T-helper 9 cell (primary cell): ENCODE measurements around the gene AIPL1.

Experiments used
- DNase-seq: peaks from one replicate; pipeline ENCODE4 v3.0.0-alpha.2; 2020

Gene AIPL1

DNA sequence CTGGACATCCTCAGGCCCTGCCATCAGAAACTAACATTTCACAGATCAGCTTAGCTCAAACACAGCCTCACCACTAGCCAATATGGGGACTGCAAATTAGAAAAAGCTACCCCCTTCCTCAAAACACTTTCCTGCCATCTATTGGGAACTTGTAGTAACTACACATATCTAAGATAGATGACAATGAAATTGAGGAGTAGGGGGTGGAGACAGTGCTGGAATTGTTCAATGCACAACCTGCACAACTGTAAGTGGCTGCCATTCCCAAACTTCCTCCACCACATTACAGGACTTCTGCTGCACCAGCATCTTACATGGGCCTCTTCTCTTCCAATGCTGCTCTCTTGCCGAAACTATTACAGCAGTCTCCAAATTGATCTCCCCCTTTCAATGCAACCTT, 21.9 kb downstream of the AIPL1 start:
- DNase-seq: no peak

DNA sequence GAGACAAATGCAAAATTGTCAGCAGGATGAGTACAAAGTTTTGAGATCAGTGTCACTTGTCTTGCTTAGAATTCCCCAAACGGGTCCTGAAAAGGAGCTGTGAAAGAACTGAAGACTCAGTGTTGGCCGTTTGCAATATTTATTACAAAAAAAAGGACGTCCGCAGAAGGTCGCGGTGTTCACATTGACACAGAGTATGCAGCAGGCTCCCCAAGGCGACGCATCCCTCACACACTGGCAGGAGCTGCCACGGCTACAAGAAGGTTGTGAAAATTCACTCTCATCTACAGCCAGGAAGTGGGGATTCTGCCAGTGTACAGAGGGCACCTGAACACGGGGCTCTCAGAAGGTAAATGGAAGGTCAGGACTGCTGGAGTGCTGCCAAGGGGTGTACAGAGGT, 26.2 kb downstream of the AIPL1 start:
- no peak for DNase-seq

DNA sequence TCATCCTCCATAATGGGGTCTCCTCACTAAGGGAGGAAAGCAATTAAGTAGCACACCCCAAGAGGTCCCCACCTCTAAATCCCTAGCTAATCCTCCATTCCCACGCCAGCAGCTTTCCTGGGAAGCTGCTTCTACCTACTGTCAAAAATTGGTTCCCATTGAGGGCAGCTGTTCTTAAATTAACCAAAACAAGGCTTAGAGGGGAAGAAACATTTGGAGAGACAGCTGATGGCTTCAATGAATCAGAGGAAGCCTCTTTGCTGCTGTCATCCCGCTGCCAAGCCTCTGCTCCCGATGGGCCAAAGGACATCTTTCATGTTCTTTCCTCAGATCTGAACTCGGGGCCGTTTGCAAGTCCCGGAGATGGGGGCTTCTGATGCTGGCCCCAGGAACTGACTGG, 26.6 kb downstream of the AIPL1 start:
- no peak for DNase-seq

DNA sequence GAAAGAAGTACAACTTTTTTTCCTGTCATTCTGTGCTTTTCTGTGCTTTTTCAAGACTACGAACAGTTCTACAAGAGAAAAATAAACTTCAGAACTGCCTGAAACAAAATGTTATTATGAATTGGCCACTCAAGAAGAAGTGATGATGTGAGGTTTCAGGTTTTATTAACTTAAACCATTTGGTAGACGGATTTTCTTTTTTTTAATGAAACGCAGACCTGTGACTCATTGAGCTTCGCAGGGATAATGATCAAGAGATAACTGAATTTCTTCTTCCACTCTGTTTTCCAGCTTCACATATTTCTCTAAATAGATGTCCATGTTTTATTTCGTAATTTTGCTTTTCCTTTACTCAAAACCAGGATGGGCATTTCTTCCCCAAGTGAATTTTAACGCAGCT, 32.7 kb downstream of the AIPL1 start:
- no peak for DNase-seq

DNA sequence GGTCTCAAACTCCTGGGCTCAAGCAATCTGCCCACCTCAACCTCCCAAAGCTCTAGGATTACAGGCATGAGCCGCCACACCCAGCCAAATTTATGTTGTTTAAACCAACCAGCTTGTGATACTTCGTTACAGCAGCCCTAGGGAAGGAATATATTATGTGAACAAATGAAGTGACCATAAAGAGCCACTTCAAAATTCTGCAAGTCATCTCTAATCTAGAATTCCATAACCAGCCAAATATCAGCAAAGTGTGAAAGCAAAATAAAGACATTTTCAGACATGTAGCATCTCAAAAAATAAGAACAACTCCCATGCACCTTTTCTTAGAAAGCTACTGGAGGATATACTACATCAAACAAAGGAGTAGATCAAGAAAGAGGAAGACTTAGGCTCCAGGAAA, 36.0 kb downstream of the AIPL1 start:
- DNase-seq: no peak

DNA sequence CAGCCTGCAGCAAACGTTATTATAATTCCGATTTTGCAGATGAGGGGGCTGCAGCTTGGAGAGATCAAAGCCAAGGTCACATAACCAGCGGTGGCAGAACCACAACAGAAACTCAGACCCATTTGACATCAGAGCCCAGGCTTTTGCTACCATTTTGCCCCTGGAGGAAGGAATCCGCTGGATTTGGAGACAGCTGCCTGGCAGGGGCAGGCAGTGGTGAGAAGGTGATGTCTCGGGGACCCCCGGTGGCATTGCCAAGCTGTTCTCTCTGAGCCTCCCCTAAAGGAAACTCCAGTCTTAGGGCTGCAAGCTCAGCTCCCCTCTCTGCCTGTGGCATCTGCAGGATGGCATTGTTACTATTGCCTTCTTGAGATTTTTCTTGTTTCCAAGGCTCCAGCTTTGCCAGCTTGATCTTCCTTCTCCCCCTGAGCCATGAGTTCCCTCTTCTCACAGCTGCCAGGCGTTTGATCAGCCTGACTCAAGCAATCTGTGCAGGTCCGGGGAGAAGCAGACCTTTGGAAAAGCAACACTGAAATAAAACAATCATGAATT, 40.8 kb downstream of the AIPL1 start:
- no peak for DNase-seq

DNA sequence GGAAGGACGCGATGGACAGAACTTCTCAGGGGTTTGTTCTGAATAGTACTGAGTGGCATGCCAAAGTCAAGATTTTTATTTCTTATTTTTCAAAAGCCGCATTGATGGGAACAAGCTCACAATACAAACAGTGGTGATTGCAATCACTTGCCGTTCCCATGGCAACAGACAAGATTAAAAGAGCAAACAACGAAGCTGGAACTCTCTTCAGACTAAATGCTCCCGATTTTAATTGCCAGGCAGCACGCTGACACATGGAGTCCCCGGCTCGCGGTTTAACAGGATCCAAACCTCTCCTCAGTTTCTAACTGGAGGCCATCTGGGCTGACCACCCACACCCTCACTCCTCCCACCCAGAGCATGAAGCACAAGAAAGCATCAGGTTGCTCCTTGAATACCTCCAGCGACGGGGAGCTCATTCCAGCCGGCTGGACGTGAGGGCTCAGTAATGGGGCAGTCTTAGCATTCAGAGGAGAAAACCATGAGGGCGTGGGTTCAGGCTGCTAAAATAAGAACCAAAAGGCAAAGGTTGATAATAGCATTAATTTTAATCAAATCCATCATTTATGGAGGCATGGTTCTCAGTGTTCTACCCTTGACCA, 41.5 kb downstream of the AIPL1 start:
- no peak for DNase-seq

DNA sequence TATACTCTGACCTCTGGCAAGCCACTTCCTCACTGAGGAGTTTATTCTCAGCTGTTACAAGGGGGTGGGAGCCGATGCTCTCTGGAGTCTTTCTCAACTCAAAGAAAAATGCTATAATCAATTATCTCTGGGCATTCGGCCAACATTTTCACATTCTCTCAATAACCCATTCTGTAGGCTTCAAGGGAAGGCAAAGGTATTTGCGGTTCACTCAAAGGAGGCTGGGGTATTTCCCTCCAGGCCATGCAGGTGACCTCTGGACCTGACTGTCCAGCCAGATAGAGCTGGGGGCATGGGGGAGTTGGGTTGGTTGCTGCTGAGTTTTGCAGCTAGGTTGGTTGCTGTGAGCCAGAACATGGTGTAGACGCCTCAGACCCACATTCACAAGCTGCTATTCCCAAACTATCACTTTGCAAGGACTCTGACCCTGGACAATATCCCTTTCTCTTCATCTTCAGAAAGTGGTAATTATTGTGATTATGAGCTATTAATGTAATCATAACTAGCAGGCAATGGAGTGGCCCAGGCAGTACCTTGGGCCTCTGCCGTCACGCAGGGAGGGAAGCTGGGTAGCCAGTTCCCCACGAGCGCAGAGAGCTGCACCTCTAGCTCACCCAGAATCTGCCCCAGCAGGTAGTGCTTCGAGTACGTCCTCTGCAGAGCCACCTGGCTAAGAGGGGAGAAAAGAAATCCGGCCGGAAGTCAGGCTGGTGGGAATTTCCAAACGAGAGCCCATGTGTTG, 42.1 kb downstream of the AIPL1 start:
- DNase-seq: no peak

DNA sequence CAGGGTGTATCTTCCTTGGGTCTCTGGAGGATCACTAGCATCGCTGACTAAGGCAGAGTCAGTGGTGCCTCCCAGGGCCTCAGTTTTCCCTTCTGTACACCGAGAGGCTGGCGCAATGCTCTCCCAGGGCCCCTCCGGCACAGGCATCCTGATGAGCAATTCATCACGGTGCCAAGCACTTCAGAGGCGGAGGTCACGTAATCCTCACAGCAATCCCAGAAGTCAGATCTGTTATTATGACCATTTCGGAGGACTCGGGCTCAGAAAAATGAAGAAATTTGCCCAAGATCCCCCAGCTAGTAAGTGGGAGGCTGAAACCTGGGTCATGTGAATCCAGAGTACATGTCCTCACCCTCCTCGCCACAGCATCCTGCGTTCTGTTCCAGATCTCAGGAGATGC, 46.5 kb downstream of the AIPL1 start:
- DNase-seq: no peak

DNA sequence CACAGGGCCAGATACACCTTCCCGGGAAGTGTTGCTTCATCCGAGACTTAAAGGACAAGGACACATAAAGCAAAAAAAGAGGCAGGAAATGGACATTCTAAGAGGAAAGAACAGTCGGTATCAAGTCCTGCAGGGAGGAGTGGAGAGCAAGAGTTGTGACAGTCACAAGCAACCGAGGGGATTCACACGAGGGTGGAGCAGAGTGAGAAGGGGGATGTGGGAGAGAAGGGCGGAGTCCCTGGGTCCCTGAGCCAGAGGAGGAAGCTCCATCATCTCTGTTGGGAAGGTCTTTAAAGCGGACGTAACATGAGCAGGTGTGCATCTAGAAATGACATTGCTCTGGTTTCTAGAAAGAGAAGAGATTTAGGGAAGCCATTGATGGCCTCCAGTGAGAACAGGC, 47.1 kb downstream of the AIPL1 start:
- no peak for DNase-seq

DNA sequence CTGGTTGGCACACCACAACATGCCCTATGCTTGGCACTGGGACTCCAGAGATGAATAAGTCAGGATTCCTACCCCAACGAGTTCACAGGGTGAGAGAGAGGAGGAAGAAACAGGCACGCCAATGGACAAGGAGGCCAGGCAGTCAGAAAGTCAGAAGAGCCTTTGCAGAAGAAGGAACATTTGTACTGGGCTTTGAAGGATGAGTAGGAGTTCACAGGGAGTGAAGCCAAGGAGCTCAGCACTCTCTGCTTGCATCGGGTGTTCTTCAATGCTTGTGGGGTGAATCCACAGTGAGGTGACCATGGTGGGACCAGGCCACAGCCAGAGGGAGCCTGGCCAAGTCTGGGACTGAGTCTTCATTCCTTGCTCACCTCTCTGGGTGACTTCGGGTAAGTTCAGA, 47.5 kb downstream of the AIPL1 start:
- no peak for DNase-seq

DNA sequence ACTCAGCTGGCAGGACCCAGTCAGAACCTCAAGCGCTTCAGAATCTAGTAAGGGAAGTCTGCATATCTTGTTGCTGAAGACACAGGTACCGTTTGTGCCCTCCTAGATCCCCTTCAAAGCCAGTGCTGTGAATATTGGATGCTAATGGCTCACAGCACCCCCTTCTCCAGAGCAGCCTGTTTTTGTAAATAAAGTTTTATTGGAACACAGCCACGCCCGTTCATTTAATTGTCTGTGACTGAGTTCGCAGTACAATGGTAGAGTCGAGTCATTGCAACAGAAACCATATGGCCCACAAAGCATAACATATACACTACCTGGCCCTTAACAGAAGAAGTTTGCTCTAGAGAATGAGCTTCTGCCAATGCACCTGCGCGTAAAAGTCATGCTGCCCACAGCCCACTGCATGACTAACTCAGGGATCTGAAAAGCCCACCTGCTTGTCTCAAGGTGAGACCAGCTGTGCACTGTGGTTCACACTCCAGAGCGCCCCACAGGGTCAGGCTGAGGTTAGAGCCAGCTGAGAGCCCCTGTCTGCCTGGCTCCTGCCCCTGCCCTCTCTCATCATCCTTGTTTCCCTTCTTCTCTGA, 48.8 kb downstream of the AIPL1 start:
- DNase-seq: no peak

DNA sequence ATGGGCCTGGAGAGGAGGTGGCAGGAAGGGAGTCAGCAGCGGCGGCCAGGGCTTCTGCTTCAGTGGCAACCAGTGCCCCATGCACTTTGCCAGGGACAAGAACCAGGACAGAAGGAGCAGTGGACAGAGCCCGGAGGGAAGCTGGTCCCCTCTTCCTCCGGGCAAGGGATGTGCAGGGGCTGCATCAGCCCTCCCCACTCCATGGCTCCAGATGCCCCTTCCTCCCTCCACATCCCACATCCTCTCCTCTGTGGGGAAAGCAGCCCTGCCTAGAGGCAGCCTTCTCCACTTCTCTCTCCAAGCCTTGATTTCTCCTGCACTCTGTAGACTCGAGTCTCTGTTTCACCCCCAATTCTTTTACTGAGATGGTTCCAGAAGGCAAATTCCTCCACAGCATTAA, 50.4 kb downstream of the AIPL1 start:
- no peak for DNase-seq

DNA sequence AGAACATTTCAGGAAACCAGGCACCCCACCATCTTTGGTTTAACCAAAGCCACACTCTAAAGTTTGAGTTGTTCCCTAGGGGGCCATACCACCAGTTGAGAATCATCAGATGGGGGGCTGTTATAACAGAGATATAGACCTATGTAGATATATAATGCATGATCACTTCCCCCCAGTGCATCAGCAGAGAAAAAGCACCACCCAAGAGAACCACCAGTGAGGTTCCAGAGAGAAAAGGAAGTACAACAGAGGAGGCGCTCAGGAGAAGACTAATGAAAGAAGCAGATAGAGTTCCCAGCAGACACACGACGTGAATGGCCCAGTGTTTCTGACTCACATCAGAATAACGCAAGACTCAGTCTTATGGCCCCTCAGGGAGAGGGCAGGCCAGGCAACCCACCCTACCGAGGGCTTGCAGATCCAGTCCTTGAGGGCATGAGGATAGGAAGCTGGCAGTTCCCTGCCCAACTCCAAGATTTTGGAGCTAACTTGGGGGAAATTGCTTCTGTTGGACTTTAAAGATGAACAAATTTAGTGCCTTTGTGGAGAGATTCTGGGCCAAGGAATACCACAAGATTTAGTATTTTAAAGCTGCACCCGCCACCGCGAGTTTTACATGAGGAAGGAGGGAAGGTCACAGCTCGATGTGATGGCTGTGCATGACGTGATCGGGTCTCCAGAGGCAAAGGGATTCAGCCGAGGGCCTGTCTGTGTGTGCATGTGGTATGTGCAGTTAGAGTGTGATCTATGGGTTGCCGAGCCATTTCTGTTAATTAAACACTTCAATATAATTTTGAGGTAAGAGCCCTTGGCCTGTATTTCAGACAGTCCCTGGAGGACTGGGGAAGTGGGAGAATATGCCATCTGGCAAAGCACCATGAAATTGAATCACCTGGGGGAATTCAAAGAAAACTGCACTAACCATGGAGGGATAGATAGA, 53.1 kb downstream of the AIPL1 start:
- no peak for DNase-seq

DNA sequence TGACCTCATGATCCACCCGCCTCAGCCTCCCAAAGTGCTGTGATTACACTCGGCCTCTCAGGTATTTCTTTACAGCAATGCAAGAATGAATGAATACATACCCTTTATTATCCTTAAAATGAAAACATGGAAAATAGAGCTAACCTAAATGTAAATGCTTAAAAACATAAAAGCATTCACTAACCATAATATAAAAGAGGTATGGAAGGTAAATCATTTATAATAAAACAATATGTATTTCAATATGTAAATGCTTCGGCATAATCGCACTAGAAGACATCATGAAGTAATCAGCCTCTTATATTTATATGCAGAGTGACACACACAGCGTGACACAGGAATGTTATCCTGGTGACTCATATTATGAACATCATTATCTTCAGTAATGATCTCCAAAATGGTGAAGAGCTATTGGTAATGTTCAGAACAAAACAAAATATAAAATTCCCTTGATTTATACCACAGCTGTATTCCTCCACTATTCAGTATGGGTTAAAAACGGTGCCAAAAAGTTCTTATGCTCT, 53.9 kb downstream of the AIPL1 start:
- DNase-seq: no peak

DNA sequence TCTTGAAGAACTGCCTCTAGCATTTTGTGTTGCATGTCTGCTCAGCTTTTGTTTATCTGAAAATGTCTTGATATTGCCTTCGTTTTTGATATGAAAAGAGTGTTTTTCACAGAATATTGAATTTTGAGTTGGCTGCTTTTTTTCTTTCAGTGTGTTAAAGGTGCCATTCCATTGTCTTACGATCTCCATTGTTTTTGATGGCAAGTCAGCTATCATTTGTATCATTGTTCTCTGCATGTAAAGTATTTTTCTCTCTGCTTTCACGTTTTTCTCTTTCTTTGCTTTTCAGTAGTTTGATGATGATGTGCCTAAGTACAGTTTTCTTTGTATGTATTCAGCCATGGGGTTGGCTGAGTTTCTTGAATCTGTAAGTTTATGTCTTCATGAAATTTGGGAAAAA, 57.0 kb downstream of the AIPL1 start:
- no peak for DNase-seq

DNA sequence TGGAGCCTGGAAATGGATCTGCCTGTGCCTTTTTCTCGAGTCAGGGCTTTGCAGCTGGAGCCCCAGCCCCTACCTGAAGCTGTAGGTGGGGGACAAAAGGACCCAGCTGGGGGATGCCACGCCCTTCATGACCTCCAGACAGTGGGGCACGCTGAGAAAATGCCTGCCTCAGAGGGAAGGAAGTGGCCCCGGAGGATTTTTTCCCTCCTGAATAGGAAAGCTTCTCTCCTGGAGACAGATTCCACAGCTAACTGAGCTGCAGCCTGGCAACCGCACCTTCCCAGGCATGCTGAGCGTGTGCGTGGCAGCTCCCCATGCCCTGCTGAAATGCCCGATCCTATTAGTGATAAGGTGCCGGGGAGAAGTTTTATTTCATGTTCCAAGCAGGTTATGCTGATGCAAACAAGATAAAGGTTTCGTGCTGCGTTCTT, 58.0 kb downstream of the AIPL1 start:
- DNase-seq: no peak

DNA sequence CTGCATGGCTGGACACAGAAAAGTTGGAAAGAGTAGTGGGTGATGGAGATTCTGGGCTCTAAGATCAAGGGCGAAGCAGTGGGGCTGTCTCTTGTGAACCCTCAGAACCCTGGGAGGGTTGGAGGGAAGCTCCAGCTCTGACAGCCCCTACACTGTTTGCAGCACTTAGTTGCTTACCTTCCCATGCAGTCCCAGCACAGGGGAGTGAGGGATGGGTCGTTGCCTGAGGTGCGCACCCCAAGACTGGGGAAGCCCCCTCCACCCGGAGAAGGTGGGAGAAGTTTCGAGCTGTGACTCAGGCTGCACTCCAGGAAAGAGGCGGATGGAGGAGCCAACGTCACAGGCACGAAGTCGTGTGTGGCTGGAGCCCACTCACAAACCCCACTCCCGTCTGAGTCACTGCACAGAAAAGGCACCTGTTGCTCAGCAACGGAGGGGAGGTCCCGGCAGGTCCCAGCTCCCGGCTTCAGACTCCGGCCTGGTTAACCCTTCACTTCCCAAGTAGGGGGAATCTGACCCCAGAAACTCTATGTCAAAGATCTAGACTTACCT, 60.1 kb downstream of the AIPL1 start:
- no peak for DNase-seq

DNA sequence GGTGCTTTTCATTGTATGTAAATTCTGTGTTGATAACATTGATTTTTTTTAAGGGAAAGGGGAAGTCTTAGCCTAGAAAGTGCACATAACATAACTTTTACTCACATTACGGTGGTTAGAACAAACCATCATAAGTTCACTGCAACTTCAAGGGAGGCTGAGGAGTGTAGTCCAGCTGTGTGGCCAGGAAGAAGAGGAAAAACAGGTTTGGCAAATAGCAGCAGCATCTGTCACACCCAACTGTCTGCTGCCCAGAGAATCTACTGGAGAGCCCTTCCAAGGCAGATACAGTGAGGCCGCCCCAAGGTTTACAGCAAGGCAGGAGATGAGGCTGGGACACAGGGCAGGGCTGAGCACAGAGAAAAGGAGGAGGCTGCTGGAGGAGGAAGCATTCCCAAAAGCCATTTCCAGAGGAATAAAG, 60.6 kb downstream of the AIPL1 start:
- no peak for DNase-seq
